ENCODE results near the gene KCNN1. TPM values are rescaled to one million over a fixed set of nuclear protein-coding genes. Genes with fewer than 3 reads are reported as not detected.

KCNN1 gene
- total RNA-seq, 1 experiment from 2014 or later, result 0.61 TPM

- ChIA-PET POLR2A (no interaction called here), RAD21 (ENCODE audit: low non-redundant PET in 1 of 2, low total read pairs in 2 of 2, uncharacterized antibody in 2 of 2, unreplicated experiment in 2 of 2) (no interaction called here), CTCF (interaction anchor here (4.2 kb wide), 1 partner anchor 55 kb away, joined by 28 read pairs; no protein-coding TSS in a partner anchor)
- Histone ChIP-seq H3K27me3 (ENCODE audit: insufficient read depth, low read length) (no peaks in the 10 kb centered on the region), H3K9me2 (ENCODE audit: insufficient read depth) (no peaks in the 10 kb centered on the region), H3K79me2 (ENCODE audit: insufficient read depth, low read length) (0 out of 2 replicates have a peak, but pooled peaks cover 8% of the 10 kb centered on the region), H4K20me1 (ENCODE audit: insufficient read depth) (no peaks in the 10 kb centered on the region), H3K36me3 (ENCODE audit: control insufficient read depth in 1 of 2, insufficient read depth in 2 of 2, low read length in 2 of 2) (peaks cover 12 to 32% of the 10 kb centered on the region in 2 experiments; a peak in 3 of 4 replicates), H3K9me3 (ENCODE audit: control insufficient read depth in 1 of 2, insufficient read depth in 1 of 2, low read depth in 1 of 2, low read length in 2 of 2) (no peaks in the 10 kb centered on the region), H3K4me2 (ENCODE audit: low read length) (no peak overlapping the region), H3K9ac (ENCODE audit: low read length) (no peak overlapping the region), H2AFZ (ENCODE audit: low read depth, low read length, poor library complexity, severe bottlenecking) (no peak overlapping the region), H3K27ac (ENCODE audit: low read depth, low read length) (no peak overlapping the region), H3K4me1 (ENCODE audit: control insufficient read depth in 1 of 2, insufficient read depth in 2 of 2, low read length in 2 of 2) (peaks cover 8 to 33% of the 10 kb centered on the region in 2 experiments), H3K4me3 (replicated peaks in 1 of 2; ENCODE audit: low read depth in 1 of 2, low read length in 2 of 2) (no peak overlapping the region)
- no TSS peak for BruUV-seq (replicated peaks)
- TF ChIP-seq EZH2phosphoT487 (IDR thresholded peaks at IDR 0.05; ENCODE audit: borderline replicate concordance) (no peak), CEBPB (IDR thresholded peaks at IDR 0.05; ENCODE audit: low read depth) (no peak), RAD21 (IDR thresholded peaks at IDR 0.05; ENCODE audit: low read depth) (no peak), ELF1 (IDR thresholded peaks at IDR 0.05; ENCODE audit: borderline replicate concordance, low read depth) (no peak), ZFX (IDR thresholded peaks at IDR 0.05) (no peak), POLR2AphosphoS5 (IDR thresholded peaks at IDR 0.05; ENCODE audit: low read depth, low read length) (no peak), FOSL1 (IDR thresholded peaks at IDR 0.05; ENCODE audit: low read depth) (no peak), TCF7L2 (IDR thresholded peaks at IDR 0.05; ENCODE audit: borderline replicate concordance, extremely low read depth, insufficient read depth, insufficient read length) (no peak), CBX3 (IDR thresholded peaks at IDR 0.05; ENCODE audit: low read depth) (no peak), JUND (IDR thresholded peaks at IDR 0.05) (no peak)
- intact Hi-C loops (cut with micrococcal nuclease), result no loop called here
- DNase-seq (ENCODE audit: low read depth, low spot score), result no peak
- ATAC-seq, result no peak
These were observed 24.7 kb upstream of the KCNN1 start for GRCh38 chr19:17942181-17942580.

- ChIA-PET POLR2A (interaction anchor here (1.2 kb wide), 1 partner anchor 55 kb away, joined by 3 read pairs; no protein-coding TSS in a partner anchor), RAD21 (ENCODE audit: low non-redundant PET in 1 of 2, low total read pairs in 2 of 2, uncharacterized antibody in 2 of 2, unreplicated experiment in 2 of 2) (no interaction called here), CTCF (interaction anchor here (0.6 to 4.2 kb wide), 3 partner anchors 38 to 310 kb away, joined by 3 to 28 read pairs (median 4); no protein-coding TSS in a partner anchor)
- DNase-seq (ENCODE audit: low read depth, low spot score), result no peak
- no peaks in the 10 kb centered on the region for H3K9me3 ChIP-seq (ENCODE audit: control insufficient read depth in 1 of 2, insufficient read depth in 1 of 2, low read depth in 1 of 2, low read length in 2 of 2)
- no peak overlapping the region for H3K27ac ChIP-seq (ENCODE audit: low read depth, low read length)
- H3K27me3 ChIP-seq (ENCODE audit: insufficient read depth, low read length), result no peaks in the 10 kb centered on the region
- no peak overlapping the region for H3K4me3 ChIP-seq (replicated peaks in 1 of 2; ENCODE audit: low read depth in 1 of 2, low read length in 2 of 2)
- H3K9me2 ChIP-seq (ENCODE audit: insufficient read depth), result no peaks in the 10 kb centered on the region
- no TSS peak for BruUV-seq (replicated peaks)
- 0 out of 2 replicates have a peak, but pooled peaks cover 5% of the 10 kb centered on the region for H3K79me2 ChIP-seq (ENCODE audit: insufficient read depth, low read length)
- H3K9ac ChIP-seq (ENCODE audit: low read length), result no peak overlapping the region
- ATAC-seq, result no peak
- H3K4me1 ChIP-seq (ENCODE audit: control insufficient read depth in 1 of 2, insufficient read depth in 2 of 2, low read length in 2 of 2), result peaks cover 11 to 37% of the 10 kb centered on the region in 2 experiments
- peaks cover 12 to 32% of the 10 kb centered on the region in 2 experiments; a peak in 3 of 4 replicates for H3K36me3 ChIP-seq (ENCODE audit: control insufficient read depth in 1 of 2, insufficient read depth in 2 of 2, low read length in 2 of 2)
- no peak for TF ChIP-seq ZBTB33 (IDR thresholded peaks at IDR 0.05; ENCODE audit: extremely low read depth, insufficient replicate concordance, low read length)
- no peak for TF ChIP-seq MAX (IDR thresholded peaks at IDR 0.05)
- TF ChIP-seq POLR2AphosphoS5 (IDR thresholded peaks at IDR 0.05; ENCODE audit: low read depth, low read length), result no peak
- no peak for TF ChIP-seq RAD21 (IDR thresholded peaks at IDR 0.05; ENCODE audit: low read depth)
- no peak for TF ChIP-seq JUND (IDR thresholded peaks at IDR 0.05)
- TF ChIP-seq SRF (IDR thresholded peaks at IDR 0.05; ENCODE audit: low read depth), result no peak
- TF ChIP-seq YY1 (IDR thresholded peaks at IDR 0.05; ENCODE audit: extremely low read depth, insufficient replicate concordance, low read depth, low read length), result no peak
- TF ChIP-seq CEBPB (IDR thresholded peaks at IDR 0.05; ENCODE audit: low read depth), result no peak
- TF ChIP-seq ZFX (IDR thresholded peaks at IDR 0.05), result no peak
- no peak for TF ChIP-seq ATF3 (IDR thresholded peaks at IDR 0.05)
- no peak for TF ChIP-seq EZH2phosphoT487 (IDR thresholded peaks at IDR 0.05; ENCODE audit: borderline replicate concordance)
- TF ChIP-seq ZNF274 (IDR thresholded peaks at IDR 0.05; ENCODE audit: low read depth, low read length), result no peak
- no peaks in the 10 kb centered on the region for H4K20me1 ChIP-seq (ENCODE audit: insufficient read depth)
- intact Hi-C loops (cut with micrococcal nuclease), result no loop called here
- H2AFZ ChIP-seq (ENCODE audit: low read depth, low read length, poor library complexity, severe bottlenecking), result no peak overlapping the region
- H3K4me2 ChIP-seq (ENCODE audit: low read length), result no peak overlapping the region
These were observed 24.2 kb upstream of the KCNN1 start for GRCh38 chr19:17942582-17943273.

Measured in HCT116 (cell line).